LHCN-M2 (cell line): ENCODE measurements around the gene ANO4. TPM values are rescaled to one million over a fixed set of nuclear protein-coding genes. Genes with fewer than 3 reads are reported as not detected.
"Not testable (repeated sequence)": the region's sequence is repeated elsewhere in the genome, so short reads cannot be mapped to it uniquely, and the experiment has no call there.

ENCODE experiments used
- DNase-seq: peaks from one replicate; pipeline ENCODE4 v3.0.0-alpha.2; 2012; ENCODE audit warnings: low read depth
- total RNA-seq: library from RNA; depleted of rRNA; stranded (reverse); fragments of >200 nt; gene quantifications from 2 replicates; pipeline ENCODE4 v1.2.3, GENCODE V29; 2014

Gene ANO4
- total RNA-seq, 1 experiment from 2014 or later: 8.3 TPM

- DNase-seq: peak; percentile 5
Measured at GRCh38 chr12:101039848-101040531, 245.4 kb downstream of the ANO4 start.

- no peak for DNase-seq
Measured at GRCh38 chr12:101040936-101041335, 246.4 kb downstream of the ANO4 start.

- no peak for DNase-seq
Measured at GRCh38 chr12:101042211-101042610, 247.6 kb downstream of the ANO4 start.

GRCh38 chr12:101044512-101045059 lies 250.0 kb downstream of the ANO4 start:
- no peak for DNase-seq

GRCh38 chr12:101045486-101046464 lies 251.2 kb downstream of the ANO4 start:
- DNase-seq: no peak

- no peak for DNase-seq
Measured at GRCh38 chr12:101047652-101048051, 253.1 kb downstream of the ANO4 start.

- peak; percentile 20 for DNase-seq
Measured at GRCh38 chr12:101050631-101051030, 256.1 kb downstream of the ANO4 start.

GRCh38 chr12:101051151-101051550 lies 256.6 kb downstream of the ANO4 start:
- no peak for DNase-seq

GRCh38 chr12:101051901-101052550 lies 257.4 kb downstream of the ANO4 start:
- peak; percentile 82 for DNase-seq

- no peak for DNase-seq
Measured at GRCh38 chr12:101053203-101053602, 258.6 kb downstream of the ANO4 start.

GRCh38 chr12:101055940-101056339 lies 261.4 kb downstream of the ANO4 start:
- no peak for DNase-seq

GRCh38 chr12:101062508-101062907 lies 267.9 kb downstream of the ANO4 start:
- DNase-seq: not testable (repeated sequence)

GRCh38 chr12:101064721-101065120 lies 270.1 kb downstream of the ANO4 start:
- no peak for DNase-seq

- DNase-seq: no peak
Measured at GRCh38 chr12:101066489-101066888, 271.9 kb downstream of the ANO4 start.

- no peak for DNase-seq
Measured at GRCh38 chr12:101068402-101068801, 273.8 kb downstream of the ANO4 start.

GRCh38 chr12:101068836-101069235 lies 274.3 kb downstream of the ANO4 start:
- no peak for DNase-seq

GRCh38 chr12:101074940-101075680 lies 280.5 kb downstream of the ANO4 start:
- no peak for DNase-seq

- DNase-seq: peak; percentile 67
Measured at GRCh38 chr12:101076921-101077320, 282.3 kb downstream of the ANO4 start.

- no peak for DNase-seq
Measured at GRCh38 chr12:101077791-101078528, 283.4 kb downstream of the ANO4 start.

- no peak for DNase-seq
Measured at GRCh38 chr12:101078536-101079285, 284.1 kb downstream of the ANO4 start.
